Measurements from ENCODE around the gene ZNF2.
A peak's percentile ranks its signal among the peaks of the same experiment; 100 is the strongest.

Gene ZNF2

GRCh38 chr2:95203911-95204310 is 38.3 kb downstream of the ZNF2 start:
- H3K4me3 ChIP-seq (ENCODE audit: insufficient read depth, low read depth, low read length): no peak overlapping the region
- peaks cover 5% of the 10 kb centered on the region for H3K36me3 ChIP-seq (ENCODE audit: control insufficient read depth, insufficient read depth, low read length)
- peaks cover 7% of the 10 kb centered on the region for H3K27me3 ChIP-seq (ENCODE audit: control insufficient read depth, insufficient read depth, low read length, poor library complexity, severe bottlenecking)
- no peaks in the 10 kb centered on the region for H3K9me3 ChIP-seq (ENCODE audit: control insufficient read depth, low read length)
- WGBS, 2 experiments: 92 to 95% methylated on average over 4 of the region's 4 CpGs
- peaks cover 8% of the 10 kb centered on the region for H3K4me1 ChIP-seq (ENCODE audit: control insufficient read depth, insufficient read depth, low read length)
- H3K27ac ChIP-seq (ENCODE audit: insufficient read depth, low read depth, low read length, poor library complexity, severe bottlenecking): no peak overlapping the region

- no peak overlapping the region for H3K27ac ChIP-seq (ENCODE audit: insufficient read depth, low read depth, low read length, poor library complexity, severe bottlenecking)
- peaks cover 8% of the 10 kb centered on the region for H3K4me1 ChIP-seq (ENCODE audit: control insufficient read depth, insufficient read depth, low read length)
- H3K27me3 ChIP-seq (ENCODE audit: control insufficient read depth, insufficient read depth, low read length, poor library complexity, severe bottlenecking): peaks cover 7% of the 10 kb centered on the region
- no peaks in the 10 kb centered on the region for H3K9me3 ChIP-seq (ENCODE audit: control insufficient read depth, low read length)
- no peak overlapping the region for H3K4me3 ChIP-seq (ENCODE audit: insufficient read depth, low read depth, low read length)
- H3K36me3 ChIP-seq (ENCODE audit: control insufficient read depth, insufficient read depth, low read length): peaks cover 10% of the 10 kb centered on the region
- 76 to 96% methylated on average over 1 to 2 of the region's 2 CpGs for WGBS, 2 experiments
Measured at GRCh38 chr2:95204396-95204795, 38.8 kb downstream of the ZNF2 start.

- WGBS, 2 experiments: 8 to 10% methylated on average over 10 of the region's 10 CpGs
- H3K4me3 ChIP-seq (ENCODE audit: insufficient read depth, low read depth, low read length): peak overlapping the region; percentile 16
- H3K9me3 ChIP-seq (ENCODE audit: control insufficient read depth, low read length): no peaks in the 10 kb centered on the region
- peaks cover 21% of the 10 kb centered on the region for H3K36me3 ChIP-seq (ENCODE audit: control insufficient read depth, insufficient read depth, low read length)
- no peak overlapping the region for H3K27ac ChIP-seq (ENCODE audit: insufficient read depth, low read depth, low read length, poor library complexity, severe bottlenecking)
- H3K27me3 ChIP-seq (ENCODE audit: control insufficient read depth, insufficient read depth, low read length, poor library complexity, severe bottlenecking): peaks cover 7% of the 10 kb centered on the region
- H3K4me1 ChIP-seq (ENCODE audit: control insufficient read depth, insufficient read depth, low read length): peaks cover 8% of the 10 kb centered on the region
Measured at GRCh38 chr2:95206096-95206495, 40.5 kb downstream of the ZNF2 start.

GRCh38 chr2:95207111-95207961 is 41.7 kb downstream of the ZNF2 start, which contains the start of gene ZNF892:
TSS of gene ZNF892 (plus strand) at chr2:95207521. CDS start at chr2:95207816, 295 bp downstream.
- Histone ChIP-seq H3K4me1 (ENCODE audit: control insufficient read depth, insufficient read depth, low read length) (peaks cover 8% of the 10 kb centered on the region), H3K36me3 (ENCODE audit: control insufficient read depth, insufficient read depth, low read length) (peaks cover 33% of the 10 kb centered on the region), H3K9me3 (ENCODE audit: control insufficient read depth, low read length) (no peaks in the 10 kb centered on the region), H3K27ac (ENCODE audit: insufficient read depth, low read depth, low read length, poor library complexity, severe bottlenecking) (no peak within 1 kb of the TSS), H3K27me3 (ENCODE audit: control insufficient read depth, insufficient read depth, low read length, poor library complexity, severe bottlenecking) (peaks cover 7% of the 10 kb centered on the region), H3K4me3 (ENCODE audit: insufficient read depth, low read depth, low read length) (peak within 1 kb of the TSS; percentile 74)
- WGBS, 2 experiments: 1% methylated on average over 74 of the region's 74 CpGs

- Histone ChIP-seq H3K9me3 (ENCODE audit: control insufficient read depth, low read length) (no peaks in the 10 kb centered on the region), H3K4me3 (ENCODE audit: insufficient read depth, low read depth, low read length) (peak overlapping the region; percentile 74), H3K27ac (ENCODE audit: insufficient read depth, low read depth, low read length, poor library complexity, severe bottlenecking) (no peak overlapping the region)
Measured at GRCh38 chr2:95208106-95208505, 42.5 kb downstream of the ZNF2 start.

GRCh38 chr2:95215018-95215612 is 49.5 kb downstream of the ZNF2 start:
- Histone ChIP-seq H3K36me3 (ENCODE audit: control insufficient read depth, insufficient read depth, low read length) (peaks cover 82% of the 10 kb centered on the region), H3K27me3 (ENCODE audit: control insufficient read depth, insufficient read depth, low read length, poor library complexity, severe bottlenecking) (no peaks in the 10 kb centered on the region), H3K4me1 (ENCODE audit: control insufficient read depth, insufficient read depth, low read length) (no peaks in the 10 kb centered on the region), H3K4me3 (ENCODE audit: insufficient read depth, low read depth, low read length) (no peak overlapping the region), H3K27ac (ENCODE audit: insufficient read depth, low read depth, low read length, poor library complexity, severe bottlenecking) (no peak overlapping the region), H3K9me3 (ENCODE audit: control insufficient read depth, low read length) (peaks cover 7% of the 10 kb centered on the region)
- WGBS, 2 experiments: 96 to 97% methylated on average over 6 of the region's 6 CpGs

More at GRCh38 chr2:95208106-95208505, 42.5 kb downstream of the ZNF2 start:
- peaks cover 7% of the 10 kb centered on the region for H3K27me3 ChIP-seq (ENCODE audit: control insufficient read depth, insufficient read depth, low read length, poor library complexity, severe bottlenecking)
- 78 to 80% methylated on average over 5 of the region's 6 CpGs for WGBS, 2 experiments
- peaks cover 41% of the 10 kb centered on the region for H3K36me3 ChIP-seq (ENCODE audit: control insufficient read depth, insufficient read depth, low read length)
- peaks cover 8% of the 10 kb centered on the region for H3K4me1 ChIP-seq (ENCODE audit: control insufficient read depth, insufficient read depth, low read length)

GRCh38 chr2:95220449-95220848 is 54.8 kb downstream of the ZNF2 start:
- H3K4me1 ChIP-seq (ENCODE audit: control insufficient read depth, insufficient read depth, low read length): no peaks in the 10 kb centered on the region
- no peak overlapping the region for H3K4me3 ChIP-seq (ENCODE audit: insufficient read depth, low read depth, low read length)
- H3K27ac ChIP-seq (ENCODE audit: insufficient read depth, low read depth, low read length, poor library complexity, severe bottlenecking): no peak overlapping the region
- no peaks in the 10 kb centered on the region for H3K27me3 ChIP-seq (ENCODE audit: control insufficient read depth, insufficient read depth, low read length, poor library complexity, severe bottlenecking)
- WGBS, 2 experiments: 91 to 93% methylated on average over 3 of the region's 3 CpGs
- peaks cover 43% of the 10 kb centered on the region for H3K36me3 ChIP-seq (ENCODE audit: control insufficient read depth, insufficient read depth, low read length)
- H3K9me3 ChIP-seq (ENCODE audit: control insufficient read depth, low read length): peaks cover 7% of the 10 kb centered on the region

- Histone ChIP-seq H3K9me3 (ENCODE audit: control insufficient read depth, low read length) (no peaks in the 10 kb centered on the region), H3K4me3 (ENCODE audit: insufficient read depth, low read depth, low read length) (no peak overlapping the region), H3K4me1 (ENCODE audit: control insufficient read depth, insufficient read depth, low read length) (no peaks in the 10 kb centered on the region), H3K36me3 (ENCODE audit: control insufficient read depth, insufficient read depth, low read length) (peaks cover 9% of the 10 kb centered on the region), H3K27ac (ENCODE audit: insufficient read depth, low read depth, low read length, poor library complexity, severe bottlenecking) (no peak overlapping the region), H3K27me3 (ENCODE audit: control insufficient read depth, insufficient read depth, low read length, poor library complexity, severe bottlenecking) (no peaks in the 10 kb centered on the region)
Measured at GRCh38 chr2:95225658-95226057, 60.0 kb downstream of the ZNF2 start.

- WGBS, 2 experiments: 53 to 60% methylated on average over 3 of the region's 3 CpGs
Measured at GRCh38 chr2:95231723-95232122, 66.1 kb downstream of the ZNF2 start.

GRCh38 chr2:95232232-95232631 is 66.6 kb downstream of the ZNF2 start:
- no peaks in the 10 kb centered on the region for H3K36me3 ChIP-seq (ENCODE audit: control insufficient read depth, insufficient read depth, low read length)
- WGBS, 2 experiments: 75 to 100% methylated on average over 1 of the region's 1 CpG

More at GRCh38 chr2:95231723-95232122, 66.1 kb downstream of the ZNF2 start:
- no peaks in the 10 kb centered on the region for H3K9me3 ChIP-seq (ENCODE audit: control insufficient read depth, low read length)
- no peaks in the 10 kb centered on the region for H3K36me3 ChIP-seq (ENCODE audit: control insufficient read depth, insufficient read depth, low read length)
- H3K4me3 ChIP-seq (ENCODE audit: insufficient read depth, low read depth, low read length): no peak overlapping the region
- no peaks in the 10 kb centered on the region for H3K4me1 ChIP-seq (ENCODE audit: control insufficient read depth, insufficient read depth, low read length)
- H3K27me3 ChIP-seq (ENCODE audit: control insufficient read depth, insufficient read depth, low read length, poor library complexity, severe bottlenecking): no peaks in the 10 kb centered on the region
- no peak overlapping the region for H3K27ac ChIP-seq (ENCODE audit: insufficient read depth, low read depth, low read length, poor library complexity, severe bottlenecking)

More at GRCh38 chr2:95232232-95232631, 66.6 kb downstream of the ZNF2 start:
- no peak overlapping the region for H3K4me3 ChIP-seq (ENCODE audit: insufficient read depth, low read depth, low read length)
- no peaks in the 10 kb centered on the region for H3K27me3 ChIP-seq (ENCODE audit: control insufficient read depth, insufficient read depth, low read length, poor library complexity, severe bottlenecking)
- H3K27ac ChIP-seq (ENCODE audit: insufficient read depth, low read depth, low read length, poor library complexity, severe bottlenecking): no peak overlapping the region
- no peaks in the 10 kb centered on the region for H3K4me1 ChIP-seq (ENCODE audit: control insufficient read depth, insufficient read depth, low read length)
- H3K9me3 ChIP-seq (ENCODE audit: control insufficient read depth, low read length): no peaks in the 10 kb centered on the region
